Parathyroid adenoma (tissue), 2 donors: ENCODE results near the gene GOLGA3.

ENCODE experiments used
- H2AFZ ChIP-seq: fragments of 300-600 bp; sonication (generic); one replicate; pipeline ENCODE4 v1.7.0; 2017; ENCODE audit warnings: antibody characterized with exemption, mild to moderate bottlenecking
- H3K27ac ChIP-seq: fragments of 300-600 bp; sonication (generic); one replicate; pipeline ENCODE4 v1.7.0; 2017
- H3K27me3 ChIP-seq: fragments of 300-600 bp; sonication (generic); one replicate; pipeline ENCODE4 v1.7.0; 2017; ENCODE audit warnings: low read length; ENCODE audit not compliant: control insufficient read depth, insufficient read depth
- H3K36me3 ChIP-seq: fragments of 300-600 bp; sonication (generic); one replicate; pipeline ENCODE4 v1.7.0; 2017; ENCODE audit warnings: low read length; ENCODE audit not compliant: control insufficient read depth, insufficient read depth
- H3K4me1 ChIP-seq: fragments of 300-600 bp; sonication (generic); one replicate; pipeline ENCODE4 v1.7.0; 2017; ENCODE audit warnings: control low read depth
- H3K4me2 ChIP-seq: fragments of 300-600 bp; sonication (generic); one replicate; pipeline ENCODE4 v1.7.0; 2017; ENCODE audit warnings: low read length
- H3K4me3 ChIP-seq: fragments of 300-600 bp; sonication (generic); one replicate; pipeline ENCODE4 v1.7.0; 2017; ENCODE audit warnings: low read depth, low read length
- H3K79me2 ChIP-seq: fragments of 300-600 bp; sonication (generic); one replicate; pipeline ENCODE4 v1.7.0; 2017; ENCODE audit warnings: control low read depth
- H3K9ac ChIP-seq: fragments of 300-600 bp; sonication (generic); one replicate; pipeline ENCODE4 v1.7.0; 2017; ENCODE audit warnings: mild to moderate bottlenecking
- H3K9me3 ChIP-seq: fragments of 300-600 bp; sonication (generic); one replicate; pipeline ENCODE4 v1.7.0; 2017; ENCODE audit warnings: low read length; ENCODE audit not compliant: control insufficient read depth
- CTCF ChIP-seq: fragments of 300-600 bp; sonication (generic); IDR thresholded peaks from one replicate; pipeline ENCODE4 v1.7.0; 2017; ENCODE audit warnings: antibody characterized with exemption, mild to moderate bottlenecking
- donor health status: primary hyperparathyroidism.

The GOLGA3 gene

DNA sequence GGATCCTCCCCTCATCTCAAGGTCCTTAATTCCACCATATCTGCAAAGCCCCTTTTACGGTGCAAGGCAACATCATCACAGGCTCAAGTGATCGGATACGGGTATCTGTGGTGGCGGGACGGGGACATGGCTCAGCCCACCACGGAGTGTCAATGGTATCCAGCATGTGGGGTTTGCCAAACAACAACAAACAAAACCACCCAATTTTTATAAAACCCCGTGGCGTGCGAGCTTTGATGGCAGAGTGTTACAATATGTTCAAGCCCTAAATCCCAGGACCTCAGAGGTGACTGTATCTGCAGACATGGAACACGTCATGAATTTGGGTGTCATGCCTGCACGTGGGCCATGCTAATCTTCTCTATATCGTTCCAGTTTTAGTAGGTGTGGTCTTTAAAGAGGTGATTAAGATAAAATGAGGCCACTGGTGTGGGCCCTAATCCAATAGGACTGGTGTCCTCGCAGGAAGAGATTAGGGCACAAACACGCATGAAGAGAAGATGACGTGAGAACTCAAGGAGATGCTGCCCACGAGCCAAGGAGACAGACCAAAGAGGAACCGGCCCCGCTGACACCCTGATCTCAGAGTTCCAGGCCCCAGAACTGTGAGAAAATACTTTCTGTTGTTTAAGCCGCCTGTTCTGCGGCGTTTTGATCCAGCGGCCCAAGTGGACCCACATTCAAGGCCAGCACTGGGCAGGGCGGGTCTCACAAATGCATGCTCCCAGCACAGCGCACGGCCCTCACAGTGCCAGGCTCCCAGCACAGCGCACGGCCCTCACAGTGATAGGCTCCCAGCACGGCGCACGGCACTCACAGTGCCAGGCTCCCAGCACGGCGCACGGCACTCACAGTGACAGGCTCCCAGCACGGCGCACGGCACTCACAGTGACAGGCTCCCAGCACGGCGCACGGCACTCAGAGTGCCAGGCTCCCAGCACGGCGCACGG lies 6.7 kb upstream of the GOLGA3 start:
- Histone ChIP-seq H3K79me2 (no peaks in the 10 kb centered on the region), H3K4me3 (no peak overlapping the region), H3K27me3 (no peaks in the 10 kb centered on the region), H3K9ac (no peak overlapping the region), H3K4me1 (no peaks in the 10 kb centered on the region), H3K27ac (no peak overlapping the region), H3K4me2 (no peak overlapping the region), H3K36me3 (no peaks in the 10 kb centered on the region), H2AFZ (no peak overlapping the region), H3K9me3 (no peaks in the 10 kb centered on the region)
- no peak for TF ChIP-seq CTCF

DNA sequence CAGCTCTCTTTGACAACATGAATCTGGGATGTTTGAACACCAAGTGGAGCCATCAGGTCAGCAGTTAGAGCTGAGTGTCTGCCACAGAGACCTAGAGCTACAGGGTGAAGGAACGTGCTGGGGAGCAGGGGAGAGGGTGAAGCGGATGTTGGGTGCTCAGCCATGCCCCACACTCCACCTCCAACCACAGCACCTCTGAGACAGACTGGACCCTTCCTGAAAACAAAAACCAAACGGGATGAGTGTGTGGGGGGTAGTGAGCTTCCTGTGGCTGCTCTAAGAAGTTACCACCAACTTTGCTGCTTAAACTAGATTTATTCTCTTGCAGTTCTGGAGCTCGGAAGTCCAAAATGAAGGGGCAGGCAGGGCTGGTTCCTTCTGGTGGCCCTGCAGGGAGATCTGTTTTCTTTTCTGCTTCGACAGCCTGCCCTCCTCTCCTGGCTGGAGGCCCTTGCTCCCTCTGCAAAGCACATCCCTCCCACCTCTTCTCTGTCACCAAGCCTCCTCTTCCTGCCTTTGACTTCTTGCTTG lies 5.6 kb upstream of the GOLGA3 start:
- Histone ChIP-seq H3K36me3 (no peaks in the 10 kb centered on the region), H3K27me3 (no peaks in the 10 kb centered on the region), H3K9me3 (no peaks in the 10 kb centered on the region), H3K79me2 (no peaks in the 10 kb centered on the region), H3K4me2 (no peak overlapping the region), H3K27ac (no peak overlapping the region), H3K9ac (no peak overlapping the region), H3K4me1 (no peaks in the 10 kb centered on the region), H2AFZ (no peak overlapping the region), H3K4me3 (no peak overlapping the region)
- TF ChIP-seq CTCF = no peak

DNA sequence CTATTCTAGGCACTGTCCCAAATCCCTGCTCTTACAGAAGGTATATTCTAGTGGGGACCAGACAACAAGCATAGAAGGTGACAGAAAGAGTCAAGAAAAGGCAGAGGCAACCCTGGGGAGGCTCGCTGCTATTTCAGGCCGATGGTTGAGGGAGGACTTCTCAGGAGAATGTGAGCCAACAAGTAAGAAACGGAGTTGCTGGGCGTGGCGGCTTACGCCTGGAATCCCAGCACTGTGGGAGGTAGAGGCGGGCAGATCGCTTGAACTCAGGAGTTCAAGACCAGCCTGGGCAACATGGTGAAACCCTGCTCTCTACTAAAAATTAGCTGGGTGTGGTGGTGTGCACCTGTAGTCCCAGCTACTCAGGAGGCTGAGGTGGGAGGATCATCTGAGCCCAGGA lies 4.7 kb upstream of the GOLGA3 start:
- no peaks in the 10 kb centered on the region for H3K9me3 ChIP-seq
- H3K79me2 ChIP-seq = peaks cover under 1% of the 10 kb centered on the region
- no peak for TF ChIP-seq CTCF
- no peak overlapping the region for H2AFZ ChIP-seq
- H3K4me1 ChIP-seq = no peaks in the 10 kb centered on the region
- H3K27ac ChIP-seq = no peak overlapping the region
- H3K27me3 ChIP-seq = no peaks in the 10 kb centered on the region
- no peak overlapping the region for H3K9ac ChIP-seq
- H3K4me2 ChIP-seq = no peak overlapping the region
- no peaks in the 10 kb centered on the region for H3K36me3 ChIP-seq
- no peak overlapping the region for H3K4me3 ChIP-seq

DNA sequence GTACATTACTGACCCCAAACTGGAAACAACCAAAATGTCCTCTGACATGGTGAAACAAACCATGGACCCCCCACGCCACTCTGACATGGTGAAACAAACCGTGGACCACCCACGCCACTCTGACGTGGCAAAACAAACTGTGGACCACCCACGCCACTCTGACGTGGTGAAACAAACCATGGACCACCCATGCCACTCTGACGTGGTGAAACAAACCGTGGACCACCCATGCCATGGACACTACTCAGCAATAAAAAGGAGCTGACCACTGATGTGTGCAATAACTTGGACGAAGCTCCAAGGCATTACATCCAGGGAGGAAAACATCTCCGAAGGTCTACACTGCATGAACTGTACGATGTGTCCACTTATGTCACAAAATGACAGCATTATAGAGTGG lies 3.1 kb upstream of the GOLGA3 start:
- H3K9ac ChIP-seq = no peak overlapping the region
- no peak overlapping the region for H3K27ac ChIP-seq
- no peak overlapping the region for H3K4me2 ChIP-seq
- TF ChIP-seq CTCF = no peak
- H3K4me3 ChIP-seq = no peak overlapping the region
- H3K36me3 ChIP-seq = no peaks in the 10 kb centered on the region
- H3K4me1 ChIP-seq = peaks cover 2% of the 10 kb centered on the region
- no peaks in the 10 kb centered on the region for H3K9me3 ChIP-seq
- no peak overlapping the region for H2AFZ ChIP-seq
- H3K79me2 ChIP-seq = peaks cover 15% of the 10 kb centered on the region
- no peaks in the 10 kb centered on the region for H3K27me3 ChIP-seq
